Kidney (tissue), 14 donors: Measurements from ENCODE around the gene ABCG5. TPM values are rescaled to one million over a fixed set of nuclear protein-coding genes. Genes with fewer than 3 reads are reported as not detected.

Experiments
- DNase-seq, 5 donors: peaks; one replicate each; pipeline ENCODE4 v3.0.0-alpha.2; 2013 to 2020
- FAIRE-seq: peaks from 2 replicates; lab custom pipeline; 2012; peaks lifted over from hg19 to GRCh38; lab: Jason Lieb, UNC
- H3K27ac ChIP-seq, 2 donors: one replicate each; pipeline ENCODE4 v1.7.0; 2013; ENCODE audit warnings: low read depth in 2 of 2, low read length in 2 of 2, inconsistent platforms in 1 of 2
- H3K27me3 ChIP-seq: one replicate; pipeline ENCODE4 v1.7.1; 2013; ENCODE audit warnings: low read length, inconsistent platforms; ENCODE audit not compliant: control insufficient read depth, insufficient read depth
- H3K36me3 ChIP-seq, 3 donors: one replicate each; pipeline versions ENCODE4 v1.7.0 to v1.7.1; 2013; ENCODE audit warnings: low read length in 3 of 3, control low read depth in 1 of 3, inconsistent platforms in 1 of 3; ENCODE audit not compliant: insufficient read depth in 3 of 3, control insufficient read depth in 2 of 3
- H3K4me1 ChIP-seq, 3 donors: one replicate each; pipeline versions ENCODE4 v1.7.0 to v1.7.1; 2013; ENCODE audit warnings: low read length in 3 of 3, inconsistent platforms in 1 of 3, low read depth in 1 of 3; ENCODE audit not compliant: control insufficient read depth in 2 of 3, insufficient read depth in 2 of 3
- H3K4me3 ChIP-seq, 3 donors: one replicate each; pipeline versions ENCODE4 v1.7.0 to v1.8.1; 2013; ENCODE audit warnings: low read length in 3 of 3, control low read depth in 1 of 3, inconsistent platforms in 1 of 3
- H3K9ac ChIP-seq, 3 donors: one replicate each; pipeline versions ENCODE4 v1.7.0 to v1.7.1; 2013; ENCODE audit warnings: low read length in 3 of 3, control low read depth in 1 of 3, inconsistent platforms in 1 of 3
- H3K9me3 ChIP-seq, 3 donors: one replicate each; pipeline versions ENCODE4 v1.7.0 to v1.7.1; 2013; ENCODE audit warnings: low read length in 3 of 3, control low read depth in 1 of 3, inconsistent platforms in 1 of 3; ENCODE audit not compliant: control insufficient read depth in 2 of 3, insufficient read depth in 1 of 3
- intact Hi-C: fragments of 100-400 bp; cut with DNase I; formaldehyde crosslinking; loops from one replicate; pipeline ENCODE4 v1.11.1; 2022
- polyA plus RNA-seq: library from polyadenylated mRNA; stranded (reverse); fragments of 350-450 nt; fragmentation: Illumina TruSeq; extraction: RNeasy Lipid Tissue Mini Kit (QIAGEN cat#74804); gene quantifications from one replicate; pipeline ENCODE4 v1.2.3, GENCODE V29; 2014; ENCODE audit warnings: low read depth, low replicate concordance; ENCODE audit not compliant: insufficient read depth
- total RNA-seq: library from RNA; stranded (reverse); fragmentation: NEBNext Ultra II Directional; extraction: Animal tissue kit (Norgen Biotek cat#: 25700); gene quantifications from one replicate; pipeline ENCODE4 v1.2.1, GENCODE V29; 2021
- TF ChIP-seq, protein P1 (sequence below): IDR thresholded peaks from 3 replicates; pipeline ENCODE4 v1.5.1; 2012; ENCODE audit warnings: mild to moderate bottlenecking, moderate library complexity, borderline replicate concordance; ENCODE audit not compliant: insufficient read depth; ENCODE audit errors: extremely low read depth
- donor health status: control.
- donor health status: control.
- donor health status: control.
- donor health status: control.
- donor health status: control.
- donor health status: DM: yes; HTN: yes; CAD: no.
- donor health status: Normal renal cell carcinoma (clear cell type).

ABCG5 gene
- total and polyA plus RNA-seq, 2 donors from 2014 or later, result not detected

DNA sequence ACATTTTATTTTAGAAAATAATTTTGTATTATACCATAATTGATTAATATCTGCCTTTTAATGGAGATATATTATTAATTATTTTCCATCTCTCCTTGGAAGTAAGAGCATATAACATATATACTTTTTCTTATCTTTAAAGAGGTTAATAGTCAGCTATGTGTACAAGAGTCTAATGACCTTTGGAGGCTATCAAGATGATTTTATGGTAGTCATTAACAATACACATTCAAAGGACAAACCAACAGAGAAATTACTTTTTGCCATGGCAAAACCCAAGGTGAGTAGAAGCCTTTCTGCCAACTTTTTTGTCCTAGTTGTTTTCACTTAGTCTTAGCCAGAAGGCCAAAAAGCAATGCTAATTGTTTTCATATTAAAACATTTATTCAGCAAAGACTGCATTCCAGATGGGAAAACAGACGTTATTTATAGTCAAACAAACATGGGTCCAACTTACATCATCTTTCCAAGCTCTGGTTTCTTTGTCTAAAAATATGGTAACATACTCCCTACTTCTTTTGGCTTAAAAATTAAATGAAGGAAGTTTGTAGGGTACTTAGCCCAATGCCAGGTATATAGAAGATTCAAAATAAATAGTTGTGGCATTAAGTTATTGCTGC is 74.4 kb downstream of the ABCG5 start:
- FAIRE-seq (no peak), DNase-seq (peak in 1 of 5 donors; percentile 31)
- intact Hi-C loops, result no loop called here
- no peak overlapping the region for H3K4me3 ChIP-seq
- peak overlapping the region in 1 of 2 donors; percentile 21 for H3K27ac ChIP-seq
- H3K4me1 ChIP-seq, result peaks cover 0 to 8% (median 2%) of the 10 kb centered on the region in 3 donors
- no peak overlapping the region for H3K9ac ChIP-seq
- no peaks in the 10 kb centered on the region for H3K27me3 ChIP-seq
- H3K36me3 ChIP-seq, result peaks cover 0 to 7% (median 0%) of the 10 kb centered on the region in 3 donors
- H3K9me3 ChIP-seq, result no peaks in the 10 kb centered on the region
- TF ChIP-seq, protein P1, sequence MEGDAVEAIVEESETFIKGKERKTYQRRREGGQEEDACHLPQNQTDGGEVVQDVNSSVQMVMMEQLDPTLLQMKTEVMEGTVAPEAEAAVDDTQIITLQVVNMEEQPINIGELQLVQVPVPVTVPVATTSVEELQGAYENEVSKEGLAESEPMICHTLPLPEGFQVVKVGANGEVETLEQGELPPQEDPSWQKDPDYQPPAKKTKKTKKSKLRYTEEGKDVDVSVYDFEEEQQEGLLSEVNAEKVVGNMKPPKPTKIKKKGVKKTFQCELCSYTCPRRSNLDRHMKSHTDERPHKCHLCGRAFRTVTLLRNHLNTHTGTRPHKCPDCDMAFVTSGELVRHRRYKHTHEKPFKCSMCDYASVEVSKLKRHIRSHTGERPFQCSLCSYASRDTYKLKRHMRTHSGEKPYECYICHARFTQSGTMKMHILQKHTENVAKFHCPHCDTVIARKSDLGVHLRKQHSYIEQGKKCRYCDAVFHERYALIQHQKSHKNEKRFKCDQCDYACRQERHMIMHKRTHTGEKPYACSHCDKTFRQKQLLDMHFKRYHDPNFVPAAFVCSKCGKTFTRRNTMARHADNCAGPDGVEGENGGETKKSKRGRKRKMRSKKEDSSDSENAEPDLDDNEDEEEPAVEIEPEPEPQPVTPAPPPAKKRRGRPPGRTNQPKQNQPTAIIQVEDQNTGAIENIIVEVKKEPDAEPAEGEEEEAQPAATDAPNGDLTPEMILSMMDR, result no peak

DNA sequence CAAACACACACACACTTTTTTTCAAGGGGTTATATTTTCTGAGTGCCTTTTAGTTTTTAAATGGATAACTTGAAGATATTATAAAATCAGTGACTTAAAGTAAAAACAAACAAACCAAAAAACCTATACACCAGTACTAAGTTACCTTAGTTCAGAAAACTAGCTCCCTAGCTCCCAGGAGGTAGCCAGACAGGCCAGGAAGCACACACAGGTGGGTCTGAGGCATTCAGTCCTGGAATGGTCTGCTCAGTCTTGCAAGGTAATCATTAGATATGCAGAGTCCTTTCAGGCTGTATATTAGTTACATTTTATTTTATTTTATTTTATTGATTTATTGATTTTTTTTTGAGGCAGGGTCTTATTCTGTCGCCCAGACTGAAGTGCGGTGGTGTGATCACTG is 75.5 kb downstream of the ABCG5 start:
- DNase-seq (peak in 2 of 5 donors; percentile 19 to 43), FAIRE-seq (no peak)
- Histone ChIP-seq H3K36me3 (peaks cover 0 to 7% (median 0%) of the 10 kb centered on the region in 3 donors), H3K27ac (no peak overlapping the region), H3K4me3 (no peak overlapping the region), H3K27me3 (no peaks in the 10 kb centered on the region), H3K4me1 (peaks cover 5 to 11% (median 7%) of the 10 kb centered on the region in 3 donors), H3K9me3 (no peaks in the 10 kb centered on the region), H3K9ac (no peak overlapping the region)
- TF ChIP-seq, protein P1, result no peak
- intact Hi-C loops, result no loop called here

Other genes starting within 250 kb of the ABCG5 start
- 45.1 TPM for gene THADA, start 242.8 kb downstream of the ABCG5 start, total RNA-seq
- gene THADA, start 242.8 kb downstream of the ABCG5 start, polyA plus RNA-seq, result 21.4 TPM
- gene PLEKHH2, start 201.6 kb downstream of the ABCG5 start, total RNA-seq, result 25.0 TPM
- gene PLEKHH2, start 201.6 kb downstream of the ABCG5 start, polyA plus RNA-seq, result 4.3 TPM
- gene C1GALT1C1L, start 162.4 kb downstream of the ABCG5 start, total RNA-seq, result 1.9 TPM
- 3.5 TPM for gene C1GALT1C1L, start 162.4 kb downstream of the ABCG5 start, polyA plus RNA-seq
- 41.5 TPM for gene DYNC2LI1, start 64.8 kb downstream of the ABCG5 start, total RNA-seq
- gene DYNC2LI1, start 64.8 kb downstream of the ABCG5 start, polyA plus RNA-seq, result 54.4 TPM
- 0.13 TPM for gene ABCG8, start 132 bp upstream of the ABCG5 start, total RNA-seq
- 0.09 TPM for gene ABCG8, start 132 bp upstream of the ABCG5 start, polyA plus RNA-seq
- 66.2 TPM for gene LRPPRC, start 157.2 kb upstream of the ABCG5 start, total RNA-seq
- 71.3 TPM for gene LRPPRC, start 157.2 kb upstream of the ABCG5 start, polyA plus RNA-seq